Neural progenitor cell (in vitro differentiated cells): ENCODE results near the gene TTC12. TPM values are rescaled to one million over a fixed set of nuclear protein-coding genes. Genes with fewer than 3 reads are reported as not detected.

Source experiments
- DNase-seq: peaks from one replicate; pipeline ENCODE4 v3.0.0-alpha.2; 2016; ENCODE audit warnings: low spot score
- H2AFZ ChIP-seq: fragments of 200-600 bp; sonication (generic); replicated peaks from 2 replicates; pipeline ENCODE4 v1.6.1; 2016; ENCODE audit warnings: antibody characterized with exemption
- H3F3A ChIP-seq: fragments of 200-600 bp; sonication (generic); 2 replicates; pipeline ENCODE4 v1.6.1; 2016; ENCODE audit warnings: antibody characterized with exemption, low read depth
- H3K27ac ChIP-seq: fragments of 200-600 bp; sonication (generic); 2 replicates; pipeline ENCODE4 v1.5.1; 2016; ENCODE audit warnings: mild to moderate bottlenecking
- H3K27me3 ChIP-seq: fragments of 200-600 bp; sonication (generic); 2 replicates; pipeline ENCODE4 v1.6.1; 2016; ENCODE audit warnings: mild to moderate bottlenecking, moderate library complexity
- H3K36me3 ChIP-seq: fragments of 200-600 bp; sonication (generic); 2 replicates; pipeline ENCODE4 v1.5.1; 2016
- H3K4me1 ChIP-seq: fragments of 200-600 bp; sonication (generic); 2 replicates; pipeline ENCODE4 v1.6.1; 2016; ENCODE audit warnings: mixed run types
- H3K4me2 ChIP-seq: fragments of 200-600 bp; sonication (generic); 2 replicates; pipeline ENCODE4 v1.6.1; 2016
- H3K4me3 ChIP-seq: fragments of 200-600 bp; sonication (generic); 2 replicates; pipeline ENCODE4 v1.5.1; 2016
- H3K79me2 ChIP-seq: fragments of 200-600 bp; sonication (generic); 2 replicates; pipeline ENCODE4 v1.6.1; 2016; ENCODE audit warnings: low read depth
- H3K9ac ChIP-seq: fragments of 200-600 bp; sonication (generic); 2 replicates; pipeline ENCODE4 v1.6.1; 2016
- H3K9me3 ChIP-seq: fragments of 200-600 bp; sonication (generic); 2 replicates; pipeline ENCODE4 v1.5.1; 2016; ENCODE audit warnings: low read depth
- H4K20me1 ChIP-seq: fragments of 200-600 bp; sonication (generic); 2 replicates; pipeline ENCODE4 v1.6.1; 2016; ENCODE audit warnings: low read depth
- H3K27ac Mint-ChIP-seq: 3 replicates; pipeline ENCODE4 v1.8.0; 2021; ENCODE audit warnings: mixed read lengths
- H3K27me3 Mint-ChIP-seq: 2 replicates; pipeline ENCODE4 v1.8.0; 2022; ENCODE audit warnings: low read depth, mild to moderate bottlenecking, inconsistent platforms, moderate library complexity, mixed read lengths; ENCODE audit not compliant: insufficient read depth
- H3K36me3 Mint-ChIP-seq: 3 replicates; pipeline ENCODE4 v1.8.0; 2021; ENCODE audit warnings: mixed read lengths
- H3K4me1 Mint-ChIP-seq: 3 replicates; pipeline ENCODE4 v1.8.0; 2021; ENCODE audit warnings: mixed read lengths
- H3K4me3 Mint-ChIP-seq: 3 replicates; pipeline ENCODE4 v1.8.0; 2021; ENCODE audit warnings: mild to moderate bottlenecking, moderate library complexity, mixed read lengths
- H3K9me3 Mint-ChIP-seq: 3 replicates; pipeline ENCODE4 v1.8.0; 2020; ENCODE audit warnings: mixed read lengths
- CTCF ChIP-seq: fragments of 200-600 bp; sonication (generic); IDR thresholded peaks from 2 replicates; pipeline ENCODE4 v1.5.1; 2017; ENCODE audit warnings: antibody characterized with exemption, mild to moderate bottlenecking
- EZH2 ChIP-seq: fragments of 200-600 bp; sonication (generic); IDR thresholded peaks from 2 replicates; pipeline ENCODE4 v1.6.1; 2017; ENCODE audit warnings: antibody characterized with exemption, mild to moderate bottlenecking, moderate library complexity
- EZH2phosphoT487 ChIP-seq: fragments of 200-600 bp; sonication (generic); IDR thresholded peaks from 2 replicates; pipeline ENCODE4 v1.6.1; 2017; ENCODE audit warnings: antibody characterized with exemption
- total RNA-seq: library from RNA; depleted of rRNA; stranded (reverse); fragments of >200 nt; gene quantifications from 2 replicates; pipeline ENCODE4 v1.2.3, GENCODE V29; 2015; ENCODE audit warnings: low replicate concordance

Gene TTC12
- total RNA-seq, 1 donor from 2014 or later = 33.4 TPM

GRCh38 chr11:113316256-113316655, 1.9 kb downstream of the TTC12 start:
- no peak for TF ChIP-seq CTCF
- TF ChIP-seq EZH2phosphoT487 = no peak
- TF ChIP-seq EZH2 = no peak
- H3K4me3 ChIP-seq = no peak overlapping the region
- no peak for DNase-seq

GRCh38 chr11:113317339-113317738, 3.0 kb downstream of the TTC12 start:
- Histone ChIP-seq H3K27ac (no peak overlapping the region), H3K9me3 (no peaks in the 10 kb centered on the region), H3K36me3 (no peaks in the 10 kb centered on the region), H3K79me2 (peaks cover 10% of the 10 kb centered on the region), H4K20me1 (no peaks in the 10 kb centered on the region), H3K4me1 (peaks cover 7% of the 10 kb centered on the region), H3K4me2 (no peak overlapping the region), H2AFZ (no peak overlapping the region), H3K27me3 (peaks cover 18% of the 10 kb centered on the region), H3F3A (no peaks in the 10 kb centered on the region), H3K9ac (no peak overlapping the region), H3K4me3 (no peak overlapping the region)
- H3K4me1 Mint-ChIP-seq = peaks cover 15% of the 10 kb centered on the region
- no peaks in the 10 kb centered on the region for H3K9me3 Mint-ChIP-seq
- H3K27ac Mint-ChIP-seq = no peak overlapping the region
- peaks cover 30% of the 10 kb centered on the region for H3K36me3 Mint-ChIP-seq
- DNase-seq = no peak
- TF ChIP-seq EZH2phosphoT487 (no peak), CTCF (no peak), EZH2 (no peak)
- no peak overlapping the region for H3K4me3 Mint-ChIP-seq
- H3K27me3 Mint-ChIP-seq = peaks cover 9% of the 10 kb centered on the region

More at GRCh38 chr11:113316256-113316655, 1.9 kb downstream of the TTC12 start:
- no peaks in the 10 kb centered on the region for H3K36me3 ChIP-seq
- no peak overlapping the region for H3K4me2 ChIP-seq
- peaks cover 30% of the 10 kb centered on the region for H3K36me3 Mint-ChIP-seq
- no peaks in the 10 kb centered on the region for H3K9me3 ChIP-seq
- H3F3A ChIP-seq = no peaks in the 10 kb centered on the region
- H3K9ac ChIP-seq = no peak overlapping the region
- no peak overlapping the region for H3K27ac ChIP-seq
- peaks cover 10% of the 10 kb centered on the region for H3K79me2 ChIP-seq
- peaks cover 7% of the 10 kb centered on the region for H3K4me1 ChIP-seq
- H3K9me3 Mint-ChIP-seq = no peaks in the 10 kb centered on the region
- H3K4me3 Mint-ChIP-seq = no peak overlapping the region
- H3K27ac Mint-ChIP-seq = no peak overlapping the region
- H3K27me3 ChIP-seq = peaks cover 18% of the 10 kb centered on the region
- peaks cover 15% of the 10 kb centered on the region for H3K4me1 Mint-ChIP-seq
- H2AFZ ChIP-seq = no peak overlapping the region
- no peaks in the 10 kb centered on the region for H4K20me1 ChIP-seq
- peaks cover 12% of the 10 kb centered on the region for H3K27me3 Mint-ChIP-seq

- no peak for DNase-seq
- Histone ChIP-seq H3K79me2 (peaks cover 10% of the 10 kb centered on the region), H3F3A (no peaks in the 10 kb centered on the region), H3K9ac (no peak overlapping the region), H3K27me3 (peaks cover 2% of the 10 kb centered on the region), H4K20me1 (no peaks in the 10 kb centered on the region), H3K9me3 (no peaks in the 10 kb centered on the region), H3K27ac (no peak overlapping the region), H3K4me1 (peaks cover 7% of the 10 kb centered on the region), H2AFZ (no peak overlapping the region), H3K36me3 (no peaks in the 10 kb centered on the region), H3K4me2 (no peak overlapping the region), H3K4me3 (no peak overlapping the region)
- H3K4me3 Mint-ChIP-seq = no peak overlapping the region
- H3K9me3 Mint-ChIP-seq = no peaks in the 10 kb centered on the region
- peaks cover 30% of the 10 kb centered on the region for H3K36me3 Mint-ChIP-seq
- H3K27ac Mint-ChIP-seq = no peak overlapping the region
- peaks cover 4% of the 10 kb centered on the region for H3K27me3 Mint-ChIP-seq
- TF ChIP-seq EZH2phosphoT487 = no peak
- TF ChIP-seq CTCF = no peak
- TF ChIP-seq EZH2 = no peak
- H3K4me1 Mint-ChIP-seq = peaks cover 10% of the 10 kb centered on the region
Measured at GRCh38 chr11:113319085-113319484, 4.7 kb downstream of the TTC12 start.
